Heart left ventricle (tissue), 13 donors: ENCODE data around the gene LAD1.

Experiments used
- CTCF ChIP-seq, 12 donors: fragments of 200-600 bp; sonication (generic) in 4 of 12; IDR thresholded peaks; one replicate each; pipeline versions ENCODE4 v1.5.0 to v1.8.0; 2018 to 2022; ENCODE audit warnings: antibody characterized with exemption in 12 of 12, mild to moderate bottlenecking in 5 of 12
- POLR2A ChIP-seq, 2 donors: fragments of 450-650 bp; IDR thresholded peaks; one replicate each; pipeline ENCODE4 v1.6.1; 2017; ENCODE audit warnings: antibody characterized with exemption in 2 of 2, mild to moderate bottlenecking in 2 of 2, moderate library complexity in 2 of 2
- donor health status: ischemic (EF 13 %, LVEDD 7.1; RV severe dilation, severe dysfunction).
- donor health status: DM: no; HTN: yes; CAD: no.
- donor health status: DM: no; HTN: no; CAD: no.
- donor health status: ischemic (EF 25% LVEDD 6.9; RV normal size, moderate dysfunction).
- donor health status: ischemic (EF 25% LVEDD 5.7; RV mildly dilated, moderate dysfunction).
- donor health status: ischemic (EF 35%, LVEDD 5.7; RV mildly dilated, moderate dysfunction).
- donor health status: nonischemic (EF 11% LVEDD 7.7; RV severe dilation, severe dysfunction).
- donor health status: DM: yes; HTN: yes; CAD: no.
- donor health status: PGD.
- donor health status: ischemic (EF 29% LVEDD 5.4; RV normal size, mild dysfunction).
- donor health status: nonischemic (EF 23%, LVEDD 6.1; RV moderate dilation, normal function).

GRCh38 chr1:201334325-201335173, 64.6 kb downstream of the LAD1 start:
- TF ChIP-seq CTCF (IDR thresholded peaks at IDR 0.05) (no peak), POLR2A (IDR thresholded peaks at IDR 0.05) (no peak)
